ENCODE results near the gene RBM23.

GRCh38 chr14:22915886-22916521, 2.9 kb downstream of the RBM23 start:
- TF ChIP-seq CTCF (IDR thresholded peaks at IDR 0.05; ENCODE audit: extremely low read depth in 1 of 2, insufficient read depth in 1 of 2, low read depth in 1 of 2, low read length in 2 of 2): no peak
- TF ChIP-seq EZH2 (IDR thresholded peaks at IDR 0.05; ENCODE audit: borderline replicate concordance, low read depth, low read length, severe bottlenecking): no peak

Measured in endothelial cell of umbilical vein (primary cell).